Urothelium cell line (cell line): ENCODE data around the gene RPS28.

ENCODE experiments used
- DNase-seq: peaks from one replicate; pipeline ENCODE4 v3.0.0; 2011; ENCODE audit warnings: low spot score, mixed read lengths
- FAIRE-seq: peaks from 2 replicates; lab custom pipeline; 2011; peaks lifted over from hg19 to GRCh38; lab: Jason Lieb, UNC

Gene RPS28

GRCh38 chr19:8319807-8320520 lies 1.3 kb upstream of the RPS28 start:
- no peak for FAIRE-seq

GRCh38 chr19:8320564-8321066 lies 681 bp upstream of the RPS28 start:
- no peak for DNase-seq
- FAIRE-seq = no peak

More at GRCh38 chr19:8319807-8320520, 1.3 kb upstream of the RPS28 start:
- DNase-seq = no peak

- DNase-seq = no peak
- FAIRE-seq = no peak
Measured at GRCh38 chr19:8321986-8322637, 816 bp downstream of the RPS28 start.

- no peak for DNase-seq
- no peak for FAIRE-seq
Measured at GRCh38 chr19:8322638-8322997, 1.3 kb downstream of the RPS28 start.

GRCh38 chr19:8323781-8324185 lies 2.5 kb downstream of the RPS28 start:
- no peak for FAIRE-seq
- no peak for DNase-seq

GRCh38 chr19:8324186-8325050 lies 3.1 kb downstream of the RPS28 start:
- DNase-seq (no peak), FAIRE-seq (no peak)

GRCh38 chr19:8325454-8325853 lies 4.2 kb downstream of the RPS28 start:
- DNase-seq (no peak), FAIRE-seq (no peak)

GRCh38 chr19:8329996-8330395 lies 8.7 kb downstream of the RPS28 start:
- FAIRE-seq = no peak

GRCh38 chr19:8331263-8331845 lies 10.1 kb downstream of the RPS28 start:
- no peak for FAIRE-seq
- DNase-seq = no peak

More at GRCh38 chr19:8329996-8330395, 8.7 kb downstream of the RPS28 start:
- no peak for DNase-seq

- DNase-seq = no peak
- FAIRE-seq = no peak
Measured at GRCh38 chr19:8332976-8333766, 11.9 kb downstream of the RPS28 start.

- FAIRE-seq = no peak
- DNase-seq = no peak
Measured at GRCh38 chr19:8333767-8334457, 12.6 kb downstream of the RPS28 start.

- DNase-seq (peak; percentile 86), FAIRE-seq (peak; percentile 13)
Measured at GRCh38 chr19:8334458-8335342, 13.4 kb downstream of the RPS28 start.

- FAIRE-seq (no peak), DNase-seq (no peak)
Measured at GRCh38 chr19:8335343-8336071, 14.2 kb downstream of the RPS28 start.

GRCh38 chr19:8336072-8336569 lies 14.8 kb downstream of the RPS28 start:
- no peak for FAIRE-seq
- no peak for DNase-seq

GRCh38 chr19:8336660-8337059 lies 15.4 kb downstream of the RPS28 start:
- no peak for FAIRE-seq
- DNase-seq = no peak

- DNase-seq (no peak), FAIRE-seq (no peak)
Measured at GRCh38 chr19:8337728-8338127, 16.4 kb downstream of the RPS28 start.

- DNase-seq = no peak
- FAIRE-seq = no peak
Measured at GRCh38 chr19:8338835-8339234, 17.5 kb downstream of the RPS28 start.
